HepG2 (cell line): ENCODE data around the gene RABEP2. TPM values are rescaled to one million over a fixed set of nuclear protein-coding genes. Genes with fewer than 3 reads are reported as not detected.

ENCODE experiments used
- ATF7 ChIP-seq, 2 experiments: fragments of 450-650 bp in 1 of 2; sonication (generic) in 1 of 2; formaldehyde crosslinking in 1 of 2; IDR thresholded peaks; 2 replicates each; pipeline versions ENCODE4 v1.4.0 to v1.6.1; 2016 to 2020; ENCODE audit warnings: antibody characterized with exemption in 1 of 2, mild to moderate bottlenecking in 1 of 2, missing genetic modification reagents in 1 of 2
- CEBPG ChIP-seq: IDR thresholded peaks from 2 replicates; pipeline ENCODE4 v1.6.1; 2016
- CREM ChIP-seq, 2 experiments: sonication (generic) in 1 of 2; formaldehyde crosslinking in 1 of 2; IDR thresholded peaks; 2 replicates each; pipeline versions ENCODE4 v1.4.0 to v1.6.1; 2016 to 2020; ENCODE audit warnings: antibody characterized with exemption in 1 of 2, mild to moderate bottlenecking in 1 of 2, missing genetic modification reagents in 1 of 2
- FOXP4 ChIP-seq: sonication (generic); formaldehyde crosslinking; IDR thresholded peaks from 2 replicates; pipeline ENCODE4 v1.4.0; 2020; ENCODE audit warnings: missing genetic modification reagents
- GLI4 ChIP-seq: sonication (generic); formaldehyde crosslinking; IDR thresholded peaks from 2 replicates; pipeline ENCODE4 v1.5.1; 2020; ENCODE audit warnings: missing genetic modification reagents, mild to moderate bottlenecking, moderate library complexity, borderline replicate concordance
- HES4 ChIP-seq: sonication (generic); formaldehyde crosslinking; IDR thresholded peaks from 2 replicates; pipeline ENCODE4 v1.9.0; 2021; ENCODE audit warnings: mild to moderate bottlenecking, missing genetic modification reagents, borderline replicate concordance
- IRX3 ChIP-seq: sonication (generic); formaldehyde crosslinking; IDR thresholded peaks from 2 replicates; pipeline ENCODE4 v1.8.1; 2023; ENCODE audit warnings: mild to moderate bottlenecking, low read depth, missing genetic modification reagents, borderline replicate concordance
- KDM2A ChIP-seq: sonication (generic); formaldehyde crosslinking; IDR thresholded peaks from 2 replicates; pipeline ENCODE4 v1.4.0; 2020; ENCODE audit warnings: low read depth, missing genetic modification reagents, borderline replicate concordance
- POLR2A ChIP-seq, 2 experiments: IDR thresholded peaks; 2 replicates each; pipeline ENCODE4 v1.6.1; 2011; ENCODE audit warnings: low read depth in 2 of 2, low read length in 2 of 2, mild to moderate bottlenecking in 1 of 2, moderate library complexity in 1 of 2; ENCODE audit not compliant: insufficient read depth in 1 of 2
- SIN3B ChIP-seq: fragments of 150-350 bp; IDR thresholded peaks from 2 replicates; pipeline ENCODE4 v1.6.1; 2014; ENCODE audit warnings: low read length
- TCF7L2 ChIP-seq: IDR thresholded peaks from 2 replicates; pipeline ENCODE4 v1.6.1; 2011; ENCODE audit warnings: mild to moderate bottlenecking, low read depth, low read length, moderate library complexity
- XRCC5 ChIP-seq: fragments of 200-400 bp; formaldehyde crosslinking; optimal IDR thresholded peaks from 2 replicates; pipeline ENCODE3; 2017; ENCODE audit warnings: mild to moderate bottlenecking, low read length
- ZBTB7B ChIP-seq: sonication (generic); formaldehyde crosslinking; IDR thresholded peaks from 2 replicates; pipeline ENCODE4 v1.4.0; 2020; ENCODE audit warnings: missing genetic modification reagents
- ZNF256 ChIP-seq: sonication (generic); formaldehyde crosslinking; conservative IDR thresholded peaks from 2 replicates; pipeline ENCODE4 v1.4.0; 2020; ENCODE audit warnings: missing genetic modification reagents
- ZNF547 ChIP-seq: sonication (generic); formaldehyde crosslinking; IDR thresholded peaks from 2 replicates; pipeline ENCODE4 v1.5.1; 2020; ENCODE audit warnings: mild to moderate bottlenecking, missing genetic modification reagents
- ZNF574 ChIP-seq: sonication (generic); formaldehyde crosslinking; IDR thresholded peaks from 2 replicates; pipeline ENCODE4 v1.4.0; 2020; ENCODE audit warnings: missing genetic modification reagents
- ZNF629 ChIP-seq: sonication (generic); formaldehyde crosslinking; conservative IDR thresholded peaks from 2 replicates; pipeline ENCODE4 v1.5.0; 2020; ENCODE audit warnings: missing genetic modification reagents
- ZNF749 ChIP-seq: sonication (generic); formaldehyde crosslinking; IDR thresholded peaks from 2 replicates; pipeline ENCODE4 v1.8.0; 2022; ENCODE audit warnings: mild to moderate bottlenecking, missing genetic modification reagents, moderate library complexity, borderline replicate concordance
- ZNF775 ChIP-seq: sonication (generic); formaldehyde crosslinking; IDR thresholded peaks from 2 replicates; pipeline ENCODE4 v1.4.0; 2020; ENCODE audit warnings: missing genetic modification reagents, mild to moderate bottlenecking, moderate library complexity, borderline replicate concordance
- ZNF800 ChIP-seq: sonication (generic); formaldehyde crosslinking; IDR thresholded peaks from 2 replicates; pipeline ENCODE4 v1.4.0; 2020; ENCODE audit warnings: missing genetic modification reagents
- ZNF883 ChIP-seq: sonication (generic); formaldehyde crosslinking; IDR thresholded peaks from 2 replicates; pipeline ENCODE4 v1.5.1; 2020; ENCODE audit warnings: mild to moderate bottlenecking, missing genetic modification reagents; ENCODE audit errors: not compliant biosample characterization
- polyA plus RNA-seq, 8 experiments: library from polyadenylated mRNA; depleted of rRNA in 3 of 8; stranded (reverse) in 7 of 8; unstranded in 1 of 8; fragments of >200 nt; fragmentation: Illumina TruSeq in 4 of 8; extraction: Trizol in 4 of 8; gene quantifications; 2 replicates each; pipeline versions ENCODE4 v1.2.1 to v1.2.3, GENCODE V29; 2011 to 2016; ENCODE audit warnings: low read depth in 4 of 8, missing spikeins in 1 of 8, mixed read lengths in 1 of 8; ENCODE audit not compliant: insufficient read depth in 1 of 8
- total RNA-seq, 5 experiments: library from RNA; depleted of rRNA; stranded (reverse); fragments of >200 nt; fragmentation: Illumina TruSeq; extraction: Trizol; gene quantifications; 2 replicates each; pipeline ENCODE4 v1.2.3, GENCODE V29; 2016; ENCODE audit warnings: low read depth in 1 of 5

The RABEP2 gene
- total and polyA plus RNA-seq, 2 of the 13 experiments (the other 11 are each of a cell fraction or from before 2014, with no cell fraction given): 10.8 to 18.4 TPM

GRCh38 chr16:28923652-28924398 is 1.2 kb downstream of the RABEP2 start (continued):
- peak; percentile 48; the same call in 1 of the 2 replicates for TF ChIP-seq CREM (IDR thresholded peaks at IDR 0.05)
- TF ChIP-seq CREM (CRISPR knock-in tag; IDR thresholded peaks at IDR 0.05): no peak
- 0 out of 2 replicates have a peak, but pooled peaks have one; percentile 39 for TF ChIP-seq ZNF629
- TF ChIP-seq XRCC5: peak; percentile 14
- no peak for TF ChIP-seq ZNF256 (CRISPR knock-in tag)
- 0 out of 2 replicates have a peak, but pooled peaks have one; percentile 32 for TF ChIP-seq ZNF749 (CRISPR knock-in tag)
- no peak for TF ChIP-seq ZNF883 (CRISPR knock-in tag)
- TF ChIP-seq POLR2A (IDR thresholded peaks at IDR 0.05; ENCODE audit: insufficient read depth in 1 of 2, low read depth in 2 of 2, low read length in 2 of 2): peak; percentile 45 to 52; a peak in 3 of 4 replicates
- no peak for TF ChIP-seq ZNF800 (CRISPR knock-in tag)
- no peak for TF ChIP-seq SIN3B
- no peak for TF ChIP-seq TCF7L2
- TF ChIP-seq ZBTB7B: peak; percentile 63; the same call in 1 of the 2 replicates
- TF ChIP-seq ATF7 (IDR thresholded peaks at IDR 0.05): no peak
- TF ChIP-seq ATF7 (CRISPR knock-in tag; IDR thresholded peaks at IDR 0.05): no peak
- TF ChIP-seq ZNF547 (CRISPR knock-in tag): no peak
- no peak for TF ChIP-seq CEBPG (CRISPR knock-in tag)
- no peak for TF ChIP-seq GLI4
- no peak; the same call in 1 of the 2 replicates for TF ChIP-seq FOXP4 (CRISPR knock-in tag)
- no peak for TF ChIP-seq HES4 (CRISPR knock-in tag)
- TF ChIP-seq ZNF775 (CRISPR knock-in tag): no peak
- 0 out of 2 replicates have a peak, but pooled peaks have one; percentile 3 for TF ChIP-seq KDM2A
- TF ChIP-seq IRX3: no peak
- TF ChIP-seq ZNF574 (CRISPR knock-in tag): peak; percentile 56; the same call in 1 of the 2 replicates
